AG10803 (cell line): ENCODE measurements around the gene CABCOCO1.

Experiments
- DNase-seq: peaks from one replicate; pipeline ENCODE4 v3.0.0; 2010; ENCODE audit warnings: low read depth
- H3K4me3 ChIP-seq: 2 replicates; pipeline ENCODE4 v1.5.1; 2011; ENCODE audit warnings: mild to moderate bottlenecking, low read length, control low read depth
- CTCF ChIP-seq: conservative IDR thresholded peaks from 2 replicates; pipeline ENCODE4 v1.5.1; 2011; ENCODE audit warnings: mild to moderate bottlenecking, low read length, control low read depth, inconsistent platforms

Gene CABCOCO1

GRCh38 chr10:61812052-61812721, 149.5 kb downstream of the CABCOCO1 start:
- H3K4me3 ChIP-seq = no peak overlapping the region
- TF ChIP-seq CTCF = no peak
- DNase-seq = no peak

DNA sequence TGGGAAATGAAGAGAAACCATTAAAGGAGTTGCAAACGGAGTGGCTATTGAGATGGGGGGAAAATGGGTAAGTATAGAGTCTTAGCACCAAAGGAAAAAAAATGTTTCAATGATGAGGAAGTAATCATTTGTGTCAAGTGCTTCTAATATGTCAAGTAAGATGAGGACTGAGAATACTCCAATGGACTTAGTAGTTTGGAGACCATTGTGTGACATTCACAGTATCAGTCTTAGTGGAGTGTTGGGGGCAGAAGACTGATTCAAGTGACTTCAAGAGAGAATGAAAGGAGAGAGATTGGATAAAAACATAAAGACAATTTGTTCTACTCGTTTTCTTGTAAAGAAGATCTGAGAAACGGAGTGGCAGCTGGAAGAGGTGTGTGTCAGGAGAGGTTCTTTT, 150.2 kb downstream of the CABCOCO1 start:
- no peak overlapping the region for H3K4me3 ChIP-seq
- DNase-seq = no peak
- TF ChIP-seq CTCF = no peak

DNA sequence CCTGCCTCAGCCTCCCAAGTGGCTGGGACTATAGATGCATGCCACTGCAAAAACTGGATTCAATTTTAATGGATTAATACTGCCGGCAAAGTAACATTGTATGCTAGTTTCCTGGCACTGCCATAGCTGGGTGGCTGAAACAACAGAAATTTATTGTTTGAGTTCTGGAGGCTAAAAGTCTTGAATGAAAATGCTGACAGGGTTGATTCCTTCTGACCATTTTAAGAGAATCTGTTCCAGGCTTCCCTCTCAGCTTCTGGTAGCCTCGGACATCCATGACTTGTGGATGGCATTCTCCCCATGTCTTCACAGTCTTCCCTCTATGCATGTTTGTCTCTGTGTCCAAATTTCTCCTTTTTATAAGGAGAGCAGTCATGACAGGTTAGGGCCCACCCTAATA, 151.4 kb downstream of the CABCOCO1 start:
- TF ChIP-seq CTCF = no peak
- no peak overlapping the region for H3K4me3 ChIP-seq
- DNase-seq = no peak

DNA sequence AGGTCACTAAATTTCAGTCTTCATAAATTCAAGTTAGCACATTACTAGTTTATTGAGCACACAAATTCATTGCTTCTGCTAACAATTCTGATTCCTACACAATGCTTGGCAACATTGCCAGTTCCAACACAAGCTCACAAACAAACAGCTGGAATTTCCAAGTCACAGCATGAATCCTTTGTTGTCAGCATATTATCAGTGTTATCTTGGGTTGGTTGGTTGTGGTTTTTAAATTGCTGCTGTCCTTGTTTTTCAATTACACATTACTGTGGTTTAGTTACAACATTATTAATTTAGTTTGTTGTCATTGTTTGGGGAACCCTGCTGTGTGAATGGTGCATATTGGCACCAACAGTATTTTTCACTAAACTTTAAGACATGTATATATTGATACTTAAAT, 152.8 kb downstream of the CABCOCO1 start:
- TF ChIP-seq CTCF = no peak
- no peak overlapping the region for H3K4me3 ChIP-seq
- DNase-seq = peak; percentile 35
